Measurements from ENCODE around the gene SMIM28.

DNA sequence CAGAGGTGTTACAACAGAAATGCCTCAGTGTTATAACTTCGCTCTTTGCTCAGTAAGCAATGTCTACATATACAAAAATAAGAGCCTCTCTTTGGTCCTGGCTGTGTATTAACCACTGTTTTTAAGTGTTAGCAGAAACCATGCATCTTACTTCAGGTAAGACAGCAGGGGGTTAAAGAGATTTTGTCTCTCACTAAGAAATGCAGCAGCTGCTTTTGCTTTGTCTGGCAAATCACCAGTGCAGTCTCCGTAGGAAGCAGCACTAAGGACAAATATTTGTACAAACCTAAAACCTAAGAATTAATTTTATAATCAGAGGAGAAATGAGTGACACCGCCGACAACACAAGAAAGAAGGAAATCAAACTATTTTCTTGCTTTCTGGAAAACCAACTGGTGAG is 758 bp downstream of the SMIM28 start:
- no peak for TF ChIP-seq EP300 (IDR thresholded peaks at IDR 0.05)
- TF ChIP-seq, protein P1, sequence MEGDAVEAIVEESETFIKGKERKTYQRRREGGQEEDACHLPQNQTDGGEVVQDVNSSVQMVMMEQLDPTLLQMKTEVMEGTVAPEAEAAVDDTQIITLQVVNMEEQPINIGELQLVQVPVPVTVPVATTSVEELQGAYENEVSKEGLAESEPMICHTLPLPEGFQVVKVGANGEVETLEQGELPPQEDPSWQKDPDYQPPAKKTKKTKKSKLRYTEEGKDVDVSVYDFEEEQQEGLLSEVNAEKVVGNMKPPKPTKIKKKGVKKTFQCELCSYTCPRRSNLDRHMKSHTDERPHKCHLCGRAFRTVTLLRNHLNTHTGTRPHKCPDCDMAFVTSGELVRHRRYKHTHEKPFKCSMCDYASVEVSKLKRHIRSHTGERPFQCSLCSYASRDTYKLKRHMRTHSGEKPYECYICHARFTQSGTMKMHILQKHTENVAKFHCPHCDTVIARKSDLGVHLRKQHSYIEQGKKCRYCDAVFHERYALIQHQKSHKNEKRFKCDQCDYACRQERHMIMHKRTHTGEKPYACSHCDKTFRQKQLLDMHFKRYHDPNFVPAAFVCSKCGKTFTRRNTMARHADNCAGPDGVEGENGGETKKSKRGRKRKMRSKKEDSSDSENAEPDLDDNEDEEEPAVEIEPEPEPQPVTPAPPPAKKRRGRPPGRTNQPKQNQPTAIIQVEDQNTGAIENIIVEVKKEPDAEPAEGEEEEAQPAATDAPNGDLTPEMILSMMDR (IDR thresholded peaks at IDR 0.05), result no peak
- TF ChIP-seq POLR2A (IDR thresholded peaks at IDR 0.05), result no peak

Data from ovary (tissue), 3 donors.